HG03025 (cell line): ENCODE data around the gene SLC8A3.

Experiments used
- ATAC-seq: cut with Tn5 transposase; IDR thresholded peaks from one replicate; pipeline ENCODE4 v1.9.1; 2021; ENCODE audit warnings: mild to moderate bottlenecking, moderate library complexity; ENCODE audit not compliant: unreplicated experiment, low FRiP score

Gene SLC8A3

DNA sequence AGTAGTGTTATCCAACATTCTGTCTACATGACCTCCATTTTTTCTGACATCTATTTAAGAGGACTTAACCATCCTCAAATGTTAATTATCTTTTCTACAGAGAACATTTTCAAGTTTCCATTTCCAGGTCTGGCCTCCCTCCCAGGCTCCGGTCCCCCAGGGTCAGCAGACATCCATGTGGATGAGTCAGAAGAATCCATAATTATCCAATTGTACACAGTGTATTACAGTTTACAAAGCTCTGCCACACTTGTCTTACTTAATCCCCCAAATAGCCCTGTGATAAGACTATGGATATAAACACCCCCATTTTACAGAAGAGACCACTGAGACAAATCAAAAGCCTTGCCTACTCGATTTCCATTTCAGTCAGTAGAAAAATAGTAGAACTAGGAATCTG, 65.0 kb downstream of the SLC8A3 start:
- ATAC-seq, result no peak

DNA sequence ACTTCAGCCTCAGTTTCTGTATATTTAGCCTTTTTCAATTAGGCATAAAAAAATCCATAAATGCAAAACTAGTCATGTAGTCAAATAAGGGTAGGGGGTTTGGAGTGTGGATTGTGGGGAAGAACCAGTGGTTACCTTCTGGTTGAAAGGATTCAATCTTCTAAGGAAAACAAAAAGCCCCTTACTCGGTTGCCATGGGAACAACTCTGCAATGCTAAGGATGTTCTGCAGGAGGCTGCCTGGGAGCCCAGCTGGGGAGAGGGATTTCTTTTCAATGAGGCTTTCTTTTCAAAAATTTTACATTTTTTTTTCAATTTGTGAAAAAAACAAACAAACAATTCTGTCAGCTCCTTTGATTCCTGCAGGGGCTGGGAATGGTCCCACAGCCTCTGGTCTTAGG, 67.2 kb downstream of the SLC8A3 start:
- ATAC-seq, result no peak

- no peak for ATAC-seq
Measured at GRCh38 chr14:70118064-70118463, 70.7 kb downstream of the SLC8A3 start.

- no peak for ATAC-seq
Measured at GRCh38 chr14:70116278-70116677, 72.5 kb downstream of the SLC8A3 start.

DNA sequence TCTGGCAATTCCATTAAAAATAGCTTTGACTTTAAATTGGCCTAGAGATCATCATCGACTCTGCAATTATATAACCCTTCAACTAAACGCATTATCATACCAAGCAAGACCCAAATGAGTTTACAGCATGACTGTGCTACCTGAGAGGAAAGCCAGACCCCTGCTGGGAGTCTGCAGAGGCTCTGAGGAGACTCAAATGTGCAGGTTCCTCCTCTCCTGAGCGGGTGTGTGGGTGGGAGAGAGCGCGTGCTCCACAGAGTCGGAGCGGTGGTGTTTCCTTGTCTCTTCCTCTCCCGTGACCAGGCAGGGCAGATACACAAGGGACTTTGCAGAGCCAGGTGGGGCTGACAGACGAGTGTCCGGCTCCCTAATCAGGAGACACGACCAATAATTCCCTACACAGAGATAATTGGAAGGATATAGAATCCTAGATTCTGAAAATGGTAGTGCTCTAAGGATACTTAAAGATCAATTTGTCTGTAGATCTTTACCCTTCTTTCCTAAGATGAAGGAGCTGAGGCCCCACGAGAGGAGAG, 74.1 kb downstream of the SLC8A3 start:
- ATAC-seq, result no peak

DNA sequence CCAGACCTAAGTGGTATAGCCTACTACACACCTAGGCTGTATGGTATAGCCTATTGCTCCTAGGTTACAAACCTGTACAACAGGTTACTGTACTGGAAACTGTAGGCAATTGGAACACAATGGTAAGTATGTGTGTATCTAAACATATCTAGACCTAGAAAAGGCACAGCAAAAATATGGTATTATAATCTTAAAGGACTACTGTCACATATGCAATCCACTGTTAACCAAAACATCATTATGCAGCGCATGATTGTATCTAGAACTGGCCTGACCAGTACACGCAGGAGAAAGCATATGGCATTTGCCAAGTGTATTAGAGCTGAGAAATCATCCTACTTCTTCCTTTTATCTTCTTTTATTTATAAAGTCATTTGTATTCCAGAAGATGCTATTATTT, 75.5 kb downstream of the SLC8A3 start:
- ATAC-seq, result no peak

- ATAC-seq, result no peak
Measured at GRCh38 chr14:70108419-70108818, 80.3 kb downstream of the SLC8A3 start.

DNA sequence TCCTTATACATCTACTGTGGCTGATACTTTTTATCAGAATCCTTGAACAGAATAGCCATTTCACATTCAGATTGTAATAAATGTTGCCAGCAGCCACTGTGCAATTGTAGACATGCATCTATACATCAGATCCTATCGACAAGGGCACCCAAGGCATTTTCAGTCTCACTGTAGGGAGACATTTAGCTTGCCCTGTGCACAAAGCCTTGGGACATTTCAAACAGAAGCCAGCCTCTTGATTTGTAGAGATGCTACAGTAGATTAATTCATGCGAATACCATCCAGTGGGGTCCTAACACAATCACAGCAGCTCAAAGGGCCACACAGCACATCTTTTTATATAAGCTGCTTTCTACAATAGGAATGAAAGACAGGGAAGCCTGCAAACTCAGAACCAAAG, 81.4 kb downstream of the SLC8A3 start:
- no peak for ATAC-seq

- no peak for ATAC-seq
Measured at GRCh38 chr14:70100071-70100470, 88.7 kb downstream of the SLC8A3 start.

- ATAC-seq, result no peak
Measured at GRCh38 chr14:70098250-70098809, 90.4 kb downstream of the SLC8A3 start.

- ATAC-seq, result no peak
Measured at GRCh38 chr14:70097576-70098249, 91.0 kb downstream of the SLC8A3 start.

GRCh38 chr14:70096866-70097265, 91.9 kb downstream of the SLC8A3 start:
- no peak for ATAC-seq

GRCh38 chr14:70094631-70095030, 94.1 kb downstream of the SLC8A3 start:
- ATAC-seq, result no peak

GRCh38 chr14:70094106-70094505, 94.6 kb downstream of the SLC8A3 start:
- ATAC-seq, result no peak

GRCh38 chr14:70093156-70093555, 95.6 kb downstream of the SLC8A3 start:
- no peak for ATAC-seq

GRCh38 chr14:70087380-70087697, 101.4 kb downstream of the SLC8A3 start:
- ATAC-seq, result no peak

GRCh38 chr14:70086685-70087379, 101.9 kb downstream of the SLC8A3 start:
- no peak for ATAC-seq

- no peak for ATAC-seq
Measured at GRCh38 chr14:70084226-70084625, 104.5 kb downstream of the SLC8A3 start.

GRCh38 chr14:70082394-70082793, 106.4 kb downstream of the SLC8A3 start:
- ATAC-seq, result no peak

DNA sequence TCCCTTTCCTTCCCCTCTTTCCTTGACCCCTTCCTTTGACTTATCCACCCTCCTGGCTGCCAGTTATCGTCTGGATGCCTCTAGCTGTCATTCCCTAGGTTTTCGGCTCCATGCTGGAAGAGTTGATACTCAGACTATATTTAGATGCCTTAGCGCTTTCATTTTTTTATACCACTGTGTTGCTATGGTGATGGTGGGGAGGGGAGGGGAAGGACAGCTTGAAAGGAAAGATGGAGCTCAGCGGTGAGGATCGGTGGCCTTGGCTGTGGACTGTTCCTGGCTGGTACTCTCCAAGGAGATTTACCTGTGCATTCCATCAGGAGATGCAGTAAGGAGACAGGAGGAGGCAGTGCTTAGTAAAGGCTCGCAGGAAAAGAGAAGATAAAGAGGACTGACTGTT, 108.7 kb downstream of the SLC8A3 start:
- ATAC-seq, result no peak

DNA sequence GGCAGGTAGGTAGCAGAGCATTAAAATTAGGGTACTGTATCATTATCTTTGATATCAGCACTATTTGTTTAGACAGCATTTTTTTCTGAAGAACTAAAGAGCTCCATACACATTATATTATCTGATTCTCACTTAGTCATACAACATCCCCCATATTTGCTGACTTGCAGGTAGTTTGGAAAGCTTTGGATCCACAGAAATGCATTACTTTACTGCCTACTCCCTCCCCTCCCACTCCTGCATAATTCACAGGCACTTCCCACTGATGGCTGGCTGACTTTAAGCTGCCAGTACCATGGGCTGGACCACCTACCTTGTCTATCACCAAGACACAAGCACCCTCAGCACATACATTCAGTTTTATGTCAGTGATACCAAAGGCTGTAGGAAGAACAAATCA, 110.4 kb downstream of the SLC8A3 start:
- no peak for ATAC-seq

DNA sequence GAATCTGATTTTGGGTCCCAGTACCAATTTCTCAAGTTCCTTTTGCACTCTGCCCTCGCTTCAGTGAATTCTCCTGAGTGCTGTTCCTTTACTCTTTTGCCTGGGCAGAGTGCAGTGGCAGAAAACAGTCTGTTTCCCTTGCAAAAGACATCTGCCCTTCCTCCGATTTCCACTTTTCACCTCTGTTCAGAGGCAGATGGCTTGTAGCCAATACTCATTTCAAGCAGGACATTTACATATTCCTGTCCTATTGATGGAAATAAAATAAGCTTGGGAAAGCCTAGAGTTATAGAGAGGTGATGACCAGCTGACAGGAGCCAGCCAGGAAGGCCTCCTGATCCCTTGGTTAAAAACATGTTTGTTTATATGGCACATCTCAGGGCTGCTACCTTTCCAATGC, 111.0 kb downstream of the SLC8A3 start:
- ATAC-seq, result no peak
